VCaP (cell line): Measurements from ENCODE around the gene CIC.

Experiments used
- H3K27ac ChIP-seq: fragments of 450-650 bp; 2 replicates; pipeline ENCODE4 v1.5.1; 2017
- CTCF ChIP-seq: fragments of 450-650 bp; conservative IDR thresholded peaks from 2 replicates; pipeline ENCODE4 v1.5.1; 2017; ENCODE audit warnings: mild to moderate bottlenecking, moderate library complexity

Gene CIC

GRCh38 chr19:42228641-42229040 lies 40.4 kb upstream of the CIC start:
- no peak overlapping the region for H3K27ac ChIP-seq
- TF ChIP-seq CTCF, result no peak

- H3K27ac ChIP-seq, result no peak overlapping the region
- TF ChIP-seq CTCF, result no peak
These were observed 39.7 kb upstream of the CIC start for GRCh38 chr19:42229301-42229854.

GRCh38 chr19:42229855-42230351 lies 39.1 kb upstream of the CIC start:
- no peak overlapping the region for H3K27ac ChIP-seq
- no peak for TF ChIP-seq CTCF

GRCh38 chr19:42230571-42230970 lies 38.5 kb upstream of the CIC start:
- H3K27ac ChIP-seq, result no peak overlapping the region
- no peak for TF ChIP-seq CTCF

- H3K27ac ChIP-seq, result no peak overlapping the region
- no peak for TF ChIP-seq CTCF
These were observed 36.6 kb upstream of the CIC start for GRCh38 chr19:42232435-42232834.

- no peak overlapping the region for H3K27ac ChIP-seq
- TF ChIP-seq CTCF, result no peak
These were observed 35.9 kb upstream of the CIC start for GRCh38 chr19:42233106-42233505.

GRCh38 chr19:42233678-42234292 lies 35.3 kb upstream of the CIC start:
- TF ChIP-seq CTCF, result no peak
- no peak overlapping the region for H3K27ac ChIP-seq
